Measurements from ENCODE around the gene GJB6. TPM values are rescaled to one million over a fixed set of nuclear protein-coding genes. Genes with fewer than 3 reads are reported as not detected.
A peak's percentile ranks its signal among the peaks of the same experiment; 100 is the strongest.
"Not testable (repeated sequence)": the region's sequence is repeated elsewhere in the genome, so short reads cannot be mapped to it uniquely, and the experiment has no call there.

Gene GJB6
- not detected in 2 replicates for total RNA-seq
- polyA plus RNA-seq: not detected in 2 replicates

GRCh38 chr13:20231839-20232555 is at the start of gene GJB6:
Gene GJB6, minus strand, starts transcription at chr13:20232319. Its CDS starts 8,839 bp downstream, at chr13:20223480.
- peaks cover 70% of the 10 kb centered on the region for H3K27me3 ChIP-seq

GRCh38 chr13:20276901-20277300 is 44.8 kb upstream of the GJB6 start:
- DNase-seq (ENCODE audit: low read depth in 1 of 2, low spot score in 1 of 2): not testable (repeated sequence)

More at GRCh38 chr13:20231839-20232555, at the start of gene GJB6:
- Histone ChIP-seq H3K9me3 (ENCODE audit: low read depth) (peaks cover 2% of the 10 kb centered on the region), H3K36me3 (no peaks in the 10 kb centered on the region), H3K4me3 (peak within 1 kb of the TSS; percentile 39), H3K27ac (no peak within 1 kb of the TSS), H3K4me1 (ENCODE audit: low read depth) (no peaks in the 10 kb centered on the region)
- TF ChIP-seq CTCF (IDR thresholded peaks at IDR 0.05; ENCODE audit: low read depth, low read length): no peak
- peak in 1 of 2 donors; percentile 34 for DNase-seq (ENCODE audit: low read depth in 1 of 2, low spot score in 1 of 2)

GRCh38 chr13:20274466-20274865 is 42.3 kb upstream of the GJB6 start:
- no peaks in the 10 kb centered on the region for H3K36me3 ChIP-seq
- no peaks in the 10 kb centered on the region for H3K27me3 ChIP-seq
- no peaks in the 10 kb centered on the region for H3K4me1 ChIP-seq (ENCODE audit: low read depth)
- no peak overlapping the region for H3K27ac ChIP-seq
- H3K4me3 ChIP-seq: no peak overlapping the region
- H3K9me3 ChIP-seq (ENCODE audit: low read depth): no peaks in the 10 kb centered on the region
- no peak for DNase-seq (ENCODE audit: low read depth in 1 of 2, low spot score in 1 of 2)
- TF ChIP-seq CTCF (IDR thresholded peaks at IDR 0.05; ENCODE audit: low read depth, low read length): no peak

More at GRCh38 chr13:20276901-20277300, 44.8 kb upstream of the GJB6 start:
- H3K9me3 ChIP-seq (ENCODE audit: low read depth); H3K36me3 ChIP-seq; H3K27ac ChIP-seq; H3K4me3 ChIP-seq; H3K27me3 ChIP-seq; H3K4me1 ChIP-seq (ENCODE audit: low read depth): not testable (repeated sequence)

GRCh38 chr13:20272588-20273171 is 40.6 kb upstream of the GJB6 start:
- no peaks in the 10 kb centered on the region for H3K4me1 ChIP-seq (ENCODE audit: low read depth)
- DNase-seq (ENCODE audit: low read depth in 1 of 2, low spot score in 1 of 2): no peak
- H3K9me3 ChIP-seq (ENCODE audit: low read depth): no peaks in the 10 kb centered on the region
- no peak overlapping the region for H3K4me3 ChIP-seq
- H3K27ac ChIP-seq: no peak overlapping the region
- no peak for TF ChIP-seq CTCF (IDR thresholded peaks at IDR 0.05; ENCODE audit: low read depth, low read length)
- no peaks in the 10 kb centered on the region for H3K36me3 ChIP-seq
- no peaks in the 10 kb centered on the region for H3K27me3 ChIP-seq

GRCh38 chr13:20272104-20272503 is 40.0 kb upstream of the GJB6 start:
- DNase-seq (ENCODE audit: low read depth in 1 of 2, low spot score in 1 of 2): no peak
- no peaks in the 10 kb centered on the region for H3K36me3 ChIP-seq
- H3K27me3 ChIP-seq: no peaks in the 10 kb centered on the region
- no peak overlapping the region for H3K27ac ChIP-seq
- TF ChIP-seq CTCF (IDR thresholded peaks at IDR 0.05; ENCODE audit: low read depth, low read length): no peak
- H3K4me1 ChIP-seq (ENCODE audit: low read depth): no peaks in the 10 kb centered on the region
- no peak overlapping the region for H3K4me3 ChIP-seq
- no peaks in the 10 kb centered on the region for H3K9me3 ChIP-seq (ENCODE audit: low read depth)

- DNase-seq (ENCODE audit: low read depth in 1 of 2, low spot score in 1 of 2): no peak
- Histone ChIP-seq H3K36me3 (no peaks in the 10 kb centered on the region), H3K27ac (no peak overlapping the region), H3K27me3 (no peaks in the 10 kb centered on the region), H3K9me3 (ENCODE audit: low read depth) (no peaks in the 10 kb centered on the region), H3K4me3 (no peak overlapping the region), H3K4me1 (ENCODE audit: low read depth) (no peaks in the 10 kb centered on the region)
- no peak for TF ChIP-seq CTCF (IDR thresholded peaks at IDR 0.05; ENCODE audit: low read depth, low read length)
These were observed 39.3 kb upstream of the GJB6 start for GRCh38 chr13:20271441-20271840.

Data from cardiac muscle cell (in vitro differentiated cells and primary cell).